Thyroid gland (tissue), 4 donors: ENCODE data around the gene KMT2E. TPM values are rescaled to one million over a fixed set of nuclear protein-coding genes. Genes with fewer than 3 reads are reported as not detected.

Experiments used
- DNase-seq, 2 donors: peaks; one replicate each; pipeline ENCODE4 v3.0.0-alpha.2; 2019
- H3K27ac ChIP-seq, 3 donors: fragments of 200-600 bp; sonication (generic); 1 replicate in 2 of 3; 2 replicates in 1 of 3; pipeline ENCODE4 v1.5.1; 2016 to 2019; ENCODE audit warnings: mild to moderate bottlenecking in 1 of 3, moderate library complexity in 1 of 3
- H3K27me3 ChIP-seq: fragments of 200-600 bp; sonication (generic); one replicate; pipeline ENCODE4 v1.5.1; 2019
- H3K36me3 ChIP-seq, 2 donors: fragments of 200-600 bp; sonication (generic); one replicate each; pipeline ENCODE4 v1.5.1; 2016 to 2019
- H3K4me1 ChIP-seq, 2 donors: fragments of 200-600 bp; sonication (generic); one replicate each; pipeline ENCODE4 v1.5.1; 2017 to 2019
- H3K4me3 ChIP-seq, 3 donors: fragments of 200-600 bp; sonication (generic); replicated peaks in 1 of 3; 1 replicate in 2 of 3; 2 replicates in 1 of 3; pipeline ENCODE4 v1.5.1; 2016; ENCODE audit warnings: mild to moderate bottlenecking in 1 of 3
- H3K9me3 ChIP-seq: fragments of 200-600 bp; sonication (generic); one replicate; pipeline ENCODE4 v1.5.1; 2017
- CTCF ChIP-seq, 6 experiments: fragments of 200-600 bp in 3 of 6; fragments of 450-650 bp in 3 of 6; sonication (generic) in 3 of 6; IDR thresholded peaks; one replicate each; pipeline ENCODE4 v1.5.1; 2016 to 2019; ENCODE audit warnings: antibody characterized with exemption in 6 of 6, mild to moderate bottlenecking in 2 of 6, inconsistent platforms in 1 of 6, moderate library complexity in 1 of 6
- POLR2A ChIP-seq, 2 donors: fragments of 450-650 bp; IDR thresholded peaks; one replicate each; pipeline ENCODE4 v1.6.1; 2017; ENCODE audit warnings: antibody characterized with exemption in 2 of 2, mild to moderate bottlenecking in 2 of 2, moderate library complexity in 1 of 2
- WGBS, 2 donors: methylation state at CpG; one replicate each; pipeline ENCODE4 v1.1.5; 2017; 5-methylcytosine and 5-hydroxymethylcytosine counted together
- intact Hi-C: fragments of 100-400 bp; cut with DNase I; formaldehyde crosslinking; loops from one replicate; pipeline ENCODE4 v1.15.1; 2023
- total RNA-seq, 4 donors: library from RNA; depleted of rRNA; stranded (reverse); fragments of >200 nt; gene quantifications; one replicate each; pipeline ENCODE4 v1.2.3, GENCODE V29; 2016

The KMT2E gene
- total RNA-seq, 4 donors from 2014 or later: 111 to 181 (median 160) TPM

- 0% methylated on average over 21 to 22 of the region's 22 CpGs for WGBS, 2 donors
- H3K4me1 ChIP-seq: peaks cover 16 to 25% of the 10 kb centered on the region in 2 donors
Measured at GRCh38 chr7:105014693-105015389, 836 bp downstream of the KMT2E start.

GRCh38 chr7:105015390-105015965 lies 1.5 kb downstream of the KMT2E start:
- H3K9me3 ChIP-seq: no peaks in the 10 kb centered on the region
- peak overlapping the region; percentile 99 to 100 (median 100) for H3K27ac ChIP-seq
- no peaks in the 10 kb centered on the region for H3K27me3 ChIP-seq
- H3K36me3 ChIP-seq: no peaks in the 10 kb centered on the region
- TF ChIP-seq CTCF (IDR thresholded peaks at IDR 0.05): no peak
- TF ChIP-seq POLR2A (IDR thresholded peaks at IDR 0.05): no peak
- H3K4me1 ChIP-seq: peaks cover 21 to 22% of the 10 kb centered on the region in 2 donors
- intact Hi-C loops: loop anchor here (5.0 kb wide), 1 partner anchor 33 kb away; no protein-coding TSS in a partner anchor
- peak overlapping the region; percentile 68 to 98 (median 90) for H3K4me3 ChIP-seq
- DNase-seq: peak; percentile 29 to 42
- 3% methylated on average over 10 of the region's 10 CpGs for WGBS, 2 donors

More at GRCh38 chr7:105014693-105015389, 836 bp downstream of the KMT2E start:
- peak; percentile 43 to 50 for DNase-seq
- Histone ChIP-seq H3K4me3 (peak overlapping the region; percentile 68 to 98 (median 90)), H3K36me3 (no peaks in the 10 kb centered on the region), H3K9me3 (no peaks in the 10 kb centered on the region), H3K27me3 (no peaks in the 10 kb centered on the region), H3K27ac (peak overlapping the region; percentile 99 to 100 (median 100))
- intact Hi-C loops: loop anchor here (5.0 kb wide), 1 partner anchor 33 kb away; no protein-coding TSS in a partner anchor
- TF ChIP-seq POLR2A (IDR thresholded peaks at IDR 0.05) (peak in 1 of 2 donors; percentile 59), CTCF (IDR thresholded peaks at IDR 0.05) (no peak)

- Histone ChIP-seq H3K27me3 (no peaks in the 10 kb centered on the region), H3K27ac (peak overlapping the region; percentile 99 to 100 (median 100)), H3K9me3 (no peaks in the 10 kb centered on the region), H3K4me1 (peaks cover 21 to 25% of the 10 kb centered on the region in 2 donors), H3K36me3 (no peaks in the 10 kb centered on the region), H3K4me3 (peak overlapping the region in 2 of 3 donors; percentile 90 to 98)
- DNase-seq: no peak
- TF ChIP-seq POLR2A (IDR thresholded peaks at IDR 0.05) (no peak), CTCF (IDR thresholded peaks at IDR 0.05) (no peak)
- WGBS, 2 donors: 15 to 17% methylated on average over 3 of the region's 3 CpGs
- intact Hi-C loops: loop anchor here (5.0 kb wide), 1 partner anchor 34 kb away; no protein-coding TSS in a partner anchor
Measured at GRCh38 chr7:105016068-105016708, 2.2 kb downstream of the KMT2E start.

GRCh38 chr7:105016709-105017656 lies 3.0 kb downstream of the KMT2E start:
- H3K36me3 ChIP-seq: no peaks in the 10 kb centered on the region
- H3K27me3 ChIP-seq: no peaks in the 10 kb centered on the region
- WGBS, 2 donors: 17 to 18% methylated on average over 5 of the region's 5 CpGs
- DNase-seq: no peak
- peak overlapping the region; percentile 99 to 100 (median 100) for H3K27ac ChIP-seq
- TF ChIP-seq CTCF (IDR thresholded peaks at IDR 0.05) (no peak), POLR2A (IDR thresholded peaks at IDR 0.05) (no peak)
- H3K9me3 ChIP-seq: no peaks in the 10 kb centered on the region
- peaks cover 28 to 33% of the 10 kb centered on the region in 2 donors for H3K4me1 ChIP-seq
- H3K4me3 ChIP-seq: peak overlapping the region in 2 of 3 donors; percentile 11 to 90
- intact Hi-C loops: loop anchor here (5.0 kb wide), 1 partner anchor 35 kb away; no protein-coding TSS in a partner anchor
